ENCODE data around the gene TOMM22.
A peak's percentile ranks its signal among the peaks of the same experiment; 100 is the strongest.

Gene TOMM22

GRCh38 chr22:38715852-38716251 lies 34.1 kb downstream of the TOMM22 start:
- no peak for DNase-seq

- DNase-seq = no peak
These were observed 34.5 kb downstream of the TOMM22 start for GRCh38 chr22:38716271-38716670.

GRCh38 chr22:38716826-38717225 lies 35.1 kb downstream of the TOMM22 start:
- DNase-seq = no peak

GRCh38 chr22:38717244-38717643 lies 35.5 kb downstream of the TOMM22 start:
- no peak for DNase-seq

GRCh38 chr22:38718414-38718813 lies 36.7 kb downstream of the TOMM22 start:
- peak; percentile 76 to 80 (median 79) for DNase-seq

GRCh38 chr22:38719196-38719595 lies 37.4 kb downstream of the TOMM22 start:
- DNase-seq = no peak

GRCh38 chr22:38720350-38720749 lies 38.6 kb downstream of the TOMM22 start:
- DNase-seq = no peak

GRCh38 chr22:38721551-38721950 lies 39.8 kb downstream of the TOMM22 start:
- DNase-seq = no peak

GRCh38 chr22:38724176-38724575 lies 42.4 kb downstream of the TOMM22 start:
- DNase-seq = no peak

GRCh38 chr22:38724926-38725571 lies 43.3 kb downstream of the TOMM22 start:
- DNase-seq = peak; percentile 46 to 61 (median 49)

- DNase-seq = no peak
These were observed 44.3 kb downstream of the TOMM22 start for GRCh38 chr22:38725900-38726655.

- no peak for DNase-seq
These were observed 45.4 kb downstream of the TOMM22 start for GRCh38 chr22:38727123-38727522.

- DNase-seq = no peak
These were observed 46.0 kb downstream of the TOMM22 start for GRCh38 chr22:38727530-38728451.

- DNase-seq = no peak
These were observed 47.4 kb downstream of the TOMM22 start for GRCh38 chr22:38728871-38729796.

GRCh38 chr22:38729946-38730345 lies 48.2 kb downstream of the TOMM22 start:
- DNase-seq = no peak

- no peak for DNase-seq
These were observed 48.7 kb downstream of the TOMM22 start for GRCh38 chr22:38730411-38730871.

GRCh38 chr22:38731703-38732161 lies 50.0 kb downstream of the TOMM22 start:
- no peak for DNase-seq

GRCh38 chr22:38732251-38732815 lies 50.6 kb downstream of the TOMM22 start:
- DNase-seq = no peak

GRCh38 chr22:38733329-38733723 lies 51.6 kb downstream of the TOMM22 start:
- DNase-seq = peak in 2 of 3 donors; percentile 48 to 62

GRCh38 chr22:38733724-38734381 lies 52.1 kb downstream of the TOMM22 start:
- no peak for DNase-seq

Data from suppressor macrophage treated with lipopolysaccharide for 1 hour (primary cell).